GM10266 (cell line): Measurements from ENCODE around the gene FYTTD1.

ENCODE experiments used
- DNase-seq: peaks from one replicate; pipeline ENCODE4 v3.0.0; 2012; ENCODE audit errors: extremely low spot score
- TF ChIP-seq, protein P1 (sequence below): IDR thresholded peaks from 2 replicates; pipeline ENCODE4 v1.5.1; 2012; ENCODE audit warnings: mild to moderate bottlenecking, low read depth; ENCODE audit not compliant: control insufficient read depth, insufficient read depth; ENCODE audit errors: missing control alignments

Gene FYTTD1

DNA sequence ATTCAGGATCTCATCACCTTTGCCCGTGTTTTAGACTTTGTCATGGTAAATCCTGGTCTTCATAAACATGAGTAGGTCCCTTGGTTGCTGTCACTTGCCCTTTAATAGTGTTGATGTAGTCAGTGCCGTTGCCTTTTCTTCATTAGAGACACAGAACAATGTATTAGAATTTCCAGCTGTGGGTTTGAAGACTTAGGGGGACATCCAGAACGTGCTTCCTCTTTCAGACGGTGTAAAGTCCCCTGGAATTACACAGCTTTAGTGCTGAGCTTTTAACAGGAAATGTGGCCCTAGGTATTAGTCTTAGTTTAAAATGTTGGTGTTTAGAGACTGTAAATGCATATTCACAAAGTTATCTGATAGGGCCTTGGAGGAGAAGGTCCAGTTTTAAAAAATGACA lies 32.5 kb downstream of the FYTTD1 start:
- TF ChIP-seq, protein P1, sequence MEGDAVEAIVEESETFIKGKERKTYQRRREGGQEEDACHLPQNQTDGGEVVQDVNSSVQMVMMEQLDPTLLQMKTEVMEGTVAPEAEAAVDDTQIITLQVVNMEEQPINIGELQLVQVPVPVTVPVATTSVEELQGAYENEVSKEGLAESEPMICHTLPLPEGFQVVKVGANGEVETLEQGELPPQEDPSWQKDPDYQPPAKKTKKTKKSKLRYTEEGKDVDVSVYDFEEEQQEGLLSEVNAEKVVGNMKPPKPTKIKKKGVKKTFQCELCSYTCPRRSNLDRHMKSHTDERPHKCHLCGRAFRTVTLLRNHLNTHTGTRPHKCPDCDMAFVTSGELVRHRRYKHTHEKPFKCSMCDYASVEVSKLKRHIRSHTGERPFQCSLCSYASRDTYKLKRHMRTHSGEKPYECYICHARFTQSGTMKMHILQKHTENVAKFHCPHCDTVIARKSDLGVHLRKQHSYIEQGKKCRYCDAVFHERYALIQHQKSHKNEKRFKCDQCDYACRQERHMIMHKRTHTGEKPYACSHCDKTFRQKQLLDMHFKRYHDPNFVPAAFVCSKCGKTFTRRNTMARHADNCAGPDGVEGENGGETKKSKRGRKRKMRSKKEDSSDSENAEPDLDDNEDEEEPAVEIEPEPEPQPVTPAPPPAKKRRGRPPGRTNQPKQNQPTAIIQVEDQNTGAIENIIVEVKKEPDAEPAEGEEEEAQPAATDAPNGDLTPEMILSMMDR, result no peak
- DNase-seq, result peak; percentile 42

DNA sequence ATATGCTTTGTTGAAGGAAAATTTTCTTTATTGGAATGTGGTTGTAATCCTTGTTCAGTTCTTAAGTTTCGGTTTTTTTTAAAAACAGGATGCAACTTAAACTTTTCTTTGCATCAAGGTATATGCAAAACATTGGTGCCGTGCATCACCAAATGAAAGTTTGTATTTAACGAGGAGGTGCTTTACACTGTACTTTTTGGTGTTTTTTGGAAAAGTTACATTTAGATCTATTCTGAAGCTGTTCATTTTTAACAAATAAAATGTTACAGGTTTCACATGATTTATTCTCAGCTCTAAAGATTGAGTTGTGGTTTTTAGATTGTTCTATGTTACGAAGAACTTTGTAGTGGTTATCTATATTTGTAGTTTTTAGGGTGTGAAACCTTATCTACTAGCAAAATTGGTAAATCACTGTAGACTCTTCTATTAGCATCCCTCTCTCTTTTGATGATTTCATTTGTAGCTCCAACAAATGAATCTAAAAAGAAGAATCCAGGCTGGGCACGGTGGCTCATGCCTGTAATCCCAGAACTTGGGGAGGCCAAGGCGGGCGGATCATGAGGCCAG lies 34.4 kb downstream of the FYTTD1 start:
- TF ChIP-seq, protein P1, result no peak
- DNase-seq, result no peak

DNA sequence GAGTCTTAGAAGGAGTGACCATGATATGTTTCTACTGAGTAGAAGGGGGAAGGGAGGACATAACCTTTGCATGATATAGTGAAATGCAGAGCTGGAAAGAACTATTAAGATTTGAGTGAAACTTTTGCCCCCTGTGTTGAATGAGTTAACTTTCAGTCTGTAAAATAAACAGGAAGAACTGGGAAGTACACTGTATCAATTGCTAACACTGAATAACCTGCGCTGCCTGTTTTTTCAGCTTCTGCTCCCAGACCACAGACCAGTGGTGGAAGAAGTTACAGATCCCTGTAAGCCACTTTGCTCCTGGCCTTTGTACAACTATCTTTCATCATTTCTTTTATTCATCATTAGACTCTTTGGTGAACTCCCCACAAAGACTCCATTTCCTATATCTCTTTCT lies 37.7 kb downstream of the FYTTD1 start:
- TF ChIP-seq, protein P1, result no peak
- no peak for DNase-seq

DNA sequence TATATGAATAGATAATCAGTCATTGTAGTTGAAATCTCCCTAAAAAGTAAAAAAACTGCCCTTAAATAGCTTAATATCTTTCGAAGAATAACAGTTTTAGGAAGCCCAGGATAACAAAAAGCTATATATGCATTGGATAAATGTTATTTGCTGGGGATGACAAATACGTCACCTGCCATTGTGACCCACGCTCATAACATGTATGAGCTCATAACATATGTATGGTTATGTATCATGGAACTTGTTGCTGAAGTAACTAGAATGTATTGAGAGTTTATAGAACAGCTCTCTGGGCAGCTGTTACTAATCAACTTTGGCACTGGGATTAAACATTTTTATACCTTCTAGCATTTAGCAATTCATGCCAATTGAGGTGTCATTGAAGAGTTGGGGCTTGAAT lies 39.6 kb downstream of the FYTTD1 start:
- DNase-seq, result no peak

DNA sequence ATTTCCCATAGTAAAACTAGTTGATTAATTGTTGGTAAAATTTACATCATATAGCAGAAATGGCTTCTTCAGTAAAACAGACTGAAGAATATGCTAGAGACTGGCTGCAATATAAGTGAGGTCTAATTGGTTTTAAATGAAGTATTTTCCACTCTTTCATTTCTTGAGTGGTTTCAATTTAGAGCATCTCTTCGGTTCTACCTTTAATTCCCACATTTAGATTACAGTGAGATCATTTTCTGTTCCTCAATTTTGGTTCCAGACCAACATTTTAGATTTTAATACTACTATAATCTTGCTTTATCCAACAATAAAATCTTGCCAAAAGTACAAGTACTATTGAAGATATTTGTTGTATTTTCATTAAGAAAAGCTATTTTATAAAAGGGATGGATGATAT lies 40.4 kb downstream of the FYTTD1 start:
- TF ChIP-seq, protein P1, result no peak
- DNase-seq, result no peak

More for the DNA sequence above, 39.6 kb downstream of the FYTTD1 start:
- TF ChIP-seq, protein P1, result no peak

DNA sequence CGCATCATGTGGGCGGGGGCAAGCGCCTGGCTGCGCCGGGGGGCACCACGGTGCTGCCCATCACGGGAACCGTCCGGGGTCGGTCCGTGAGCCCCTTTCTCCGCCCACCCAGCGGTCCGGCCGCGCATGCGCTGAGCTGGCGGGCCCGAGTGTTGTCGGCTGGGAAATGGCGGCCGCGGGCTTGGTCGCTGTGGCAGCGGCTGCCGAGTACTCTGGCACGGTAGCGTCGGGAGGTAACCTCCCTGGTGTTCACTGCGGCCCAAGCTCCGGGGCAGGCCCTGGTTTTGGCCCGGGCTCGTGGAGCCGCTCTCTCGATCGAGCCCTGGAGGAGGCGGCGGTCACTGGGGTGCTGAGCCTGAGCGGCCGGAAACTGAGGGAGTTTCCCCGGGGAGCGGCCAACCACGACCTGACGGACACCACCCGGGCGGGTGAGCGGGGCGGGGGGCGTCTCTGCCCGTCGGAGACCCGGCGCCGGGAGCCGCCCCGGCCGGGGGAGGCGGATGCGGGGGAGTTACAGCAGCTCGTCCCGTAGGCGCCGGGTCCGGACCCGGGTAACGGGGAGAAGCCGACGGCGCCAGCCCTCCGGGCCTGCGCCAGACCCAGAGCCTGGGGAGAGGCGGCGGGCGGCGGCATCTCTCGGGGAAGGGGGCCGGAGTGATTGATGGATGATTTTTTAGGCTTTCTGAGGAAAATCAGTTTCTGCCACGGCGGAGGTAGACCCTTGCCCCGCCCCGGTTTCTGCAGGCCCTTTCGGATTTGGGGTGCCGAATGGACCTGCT lies 41.6 kb downstream of the FYTTD1 start, which contains the start of gene LRCH3:
TSS of gene LRCH3 (plus strand) at position 142 of the 779 bp plus-strand sequence. CDS start at position 167, 25 bp downstream.
- DNase-seq, result peak; percentile 94
- TF ChIP-seq, protein P1, result no peak
